Psoas muscle (tissue), 8 donors: ENCODE measurements around the gene PCCA. TPM values are rescaled to one million over a fixed set of nuclear protein-coding genes. Genes with fewer than 3 reads are reported as not detected.

Experiments used
- ATAC-seq, 4 donors: fragments of 200-7000 bp; cut with Tn5 transposase; one replicate each; pipeline ENCODE4 v1.9.1; 2020; ENCODE audit warnings: moderate library complexity in 3 of 4, mild to moderate bottlenecking in 2 of 4
- DNase-seq, 2 donors: peaks; one replicate each; pipeline ENCODE4 v3.0.0-alpha.2; 2020
- H3K27ac ChIP-seq: fragments of 200-600 bp; one replicate; pipeline ENCODE4 v1.8.0; 2022
- H3K27me3 ChIP-seq, 3 donors: fragments of 200-600 bp in 1 of 3; one replicate each; pipeline versions ENCODE4 v1.6.1 to v1.8.0; 2013 to 2022; ENCODE audit warnings: low read length in 2 of 3, mild to moderate bottlenecking in 2 of 3, moderate library complexity in 1 of 3; ENCODE audit not compliant: insufficient read depth in 3 of 3
- H3K36me3 ChIP-seq, 2 donors: fragments of 200-600 bp in 1 of 2; one replicate each; pipeline versions ENCODE4 v1.6.1 to v1.8.0; 2013 to 2022; ENCODE audit warnings: low read depth in 1 of 2, mild to moderate bottlenecking in 1 of 2, moderate library complexity in 1 of 2; ENCODE audit not compliant: insufficient read depth in 1 of 2
- H3K4me1 ChIP-seq: fragments of 200-600 bp; one replicate; pipeline ENCODE4 v1.8.0; 2022
- H3K4me3 ChIP-seq: fragments of 200-600 bp; one replicate; pipeline ENCODE4 v1.8.0; 2022; ENCODE audit warnings: mild to moderate bottlenecking
- H3K9me3 ChIP-seq: fragments of 200-600 bp; one replicate; pipeline ENCODE4 v1.8.0; 2022
- CTCF ChIP-seq: fragments of 200-600 bp; IDR thresholded peaks from one replicate; pipeline ENCODE4 v1.8.0; 2022; ENCODE audit warnings: antibody characterized with exemption
- WGBS, 3 donors: extraction: QIAGEN DNeasy Blood & Tissue Kit; methylation state at CpG; one replicate each; pipeline versions ENCODE4 v1.1.6 to v1.1.7; 2013; 5-methylcytosine and 5-hydroxymethylcytosine counted together
- intact Hi-C, 2 donors: fragments of 100-400 bp; cut with DNase I; formaldehyde crosslinking; loops; one replicate each; pipeline versions ENCODE4 v1.11.0 to v1.14.2; 2022
- polyA plus RNA-seq, 3 donors: library from polyadenylated mRNA; stranded (reverse); fragments of 200-250 nt; gene quantifications; one replicate each; pipeline ENCODE4 v1.2.3, GENCODE V29; 2013
- total RNA-seq, 4 donors: library from RNA; stranded (reverse); fragmentation: NEBNext Ultra II Directional in 2 of 4; extraction: Animal tissue kit (Norgen Biotek cat#: 25700) in 2 of 4; gene quantifications; one replicate each; pipeline versions ENCODE4 v1.2.1 to v1.2.4, GENCODE V29; 2021 to 2023
- donor health status: healthy with polysubstance abuse.
- donor health status: DM: no; HTN: no; CAD: no; lungs with moderate emphysema.
- donor health status: Bipolar disorder and iron deficiency.
- donor health status: healthy.
- donor health status: DM: yes; HTN: yes; CAD: no.
- donor health status: DM: no; HTN: no; CAD: no.
- donor health status: DM: no; HTN: no; CAD: no.
- donor health status: DM: yes; HTN: yes; CAD: no.

The PCCA gene
- total and polyA plus RNA-seq, 7 donors, result 6.2 to 23.9 (median 13.3) TPM

GRCh38 chr13:100124265-100124664 lies 35.4 kb downstream of the PCCA start:
- WGBS, 3 donors, result 87 to 91% (median 89%) methylated on average over 5 of the region's 5 CpGs
- H3K4me3 ChIP-seq, result no peak overlapping the region
- DNase-seq, result no peak
- TF ChIP-seq CTCF, result no peak
- H3K4me1 ChIP-seq, result no peaks in the 10 kb centered on the region
- ATAC-seq, result peak in 1 of 4 donors; percentile 46
- intact Hi-C loops, result no loop called here
- H3K36me3 ChIP-seq, result peaks cover 0 to 4% of the 10 kb centered on the region in 2 donors
- peaks cover 3% of the 10 kb centered on the region for H3K9me3 ChIP-seq
- H3K27ac ChIP-seq, result no peak overlapping the region
- no peaks in the 10 kb centered on the region for H3K27me3 ChIP-seq

- Histone ChIP-seq H3K27me3 (no peaks in the 10 kb centered on the region), H3K4me3 (no peak overlapping the region), H3K36me3 (no peaks in the 10 kb centered on the region), H3K9me3 (peaks cover 3% of the 10 kb centered on the region), H3K27ac (no peak overlapping the region), H3K4me1 (peaks cover 7% of the 10 kb centered on the region)
- no peak for TF ChIP-seq CTCF
- no peak for ATAC-seq
- no peak for DNase-seq
- intact Hi-C loops, result no loop called here
- WGBS, 3 donors, result 93 to 98% (median 96%) methylated on average over 4 of the region's 4 CpGs
Measured at GRCh38 chr13:100125946-100126345, 37.1 kb downstream of the PCCA start.

- TF ChIP-seq CTCF, result no peak
- Histone ChIP-seq H3K27ac (no peak overlapping the region), H3K4me3 (no peak overlapping the region), H3K4me1 (peaks cover 7% of the 10 kb centered on the region), H3K36me3 (no peaks in the 10 kb centered on the region), H3K27me3 (no peaks in the 10 kb centered on the region), H3K9me3 (no peaks in the 10 kb centered on the region)
- DNase-seq (no peak), ATAC-seq (peak in 1 of 4 donors; percentile 69)
- intact Hi-C loops, result no loop called here
- 92 to 98% (median 97%) methylated on average over 3 of the region's 3 CpGs for WGBS, 3 donors
Measured at GRCh38 chr13:100128373-100128772, 39.5 kb downstream of the PCCA start.

- H3K9me3 ChIP-seq, result no peaks in the 10 kb centered on the region
- intact Hi-C loops, result no loop called here
- ATAC-seq (no peak), DNase-seq (no peak)
- TF ChIP-seq CTCF, result no peak
- WGBS, 3 donors, result 92 to 96% (median 93%) methylated on average over 3 of the region's 3 CpGs
- H3K36me3 ChIP-seq, result no peaks in the 10 kb centered on the region
- peaks cover 7% of the 10 kb centered on the region for H3K4me1 ChIP-seq
- no peak overlapping the region for H3K27ac ChIP-seq
- H3K4me3 ChIP-seq, result no peak overlapping the region
- H3K27me3 ChIP-seq, result no peaks in the 10 kb centered on the region
Measured at GRCh38 chr13:100128838-100129237, 39.9 kb downstream of the PCCA start.

- DNase-seq, result no peak
- no peaks in the 10 kb centered on the region for H3K27me3 ChIP-seq
- peaks cover 7% of the 10 kb centered on the region for H3K4me1 ChIP-seq
- H3K4me3 ChIP-seq, result no peak overlapping the region
- H3K9me3 ChIP-seq, result no peaks in the 10 kb centered on the region
- 24 to 59% (median 48%) methylated on average over 2 of the region's 2 CpGs for WGBS, 3 donors
- no peak overlapping the region for H3K27ac ChIP-seq
- ATAC-seq, result no peak
- H3K36me3 ChIP-seq, result no peaks in the 10 kb centered on the region
- intact Hi-C loops, result no loop called here
- no peak for TF ChIP-seq CTCF
Measured at GRCh38 chr13:100129605-100130004, 40.7 kb downstream of the PCCA start.
